Measurements from ENCODE around the gene CFLAR. TPM values are rescaled to one million over a fixed set of nuclear protein-coding genes. Genes with fewer than 3 reads are reported as not detected.

CFLAR gene
- polyA plus RNA-seq, 1 donor from 2014 or later = 1.6 TPM

- Histone ChIP-seq H3K4me2 (ENCODE audit: low read length) (no peak overlapping the region), H3K36me3 (ENCODE audit: insufficient read depth, low read length) (no peaks in the 10 kb centered on the region), H3K4me3 (ENCODE audit: low read length) (no peak overlapping the region), H3F3A (ENCODE audit: insufficient read depth, low read length, poor library complexity, severe bottlenecking) (no peaks in the 10 kb centered on the region), H3K27me3 (ENCODE audit: insufficient read depth, low read depth, low read length) (no peaks in the 10 kb centered on the region), H3K27ac (ENCODE audit: low read length) (no peak overlapping the region), H3K9me3 (ENCODE audit: low read length) (no peaks in the 10 kb centered on the region), H4K20me1 (ENCODE audit: insufficient read depth) (no peaks in the 10 kb centered on the region), H3K9ac (ENCODE audit: low read length) (no peak overlapping the region), H3K9me2 (ENCODE audit: insufficient read depth, low read length) (no peaks in the 10 kb centered on the region), H2AFZ (ENCODE audit: low read depth, low read length) (no peak overlapping the region), H3K79me2 (replicated peaks; ENCODE audit: insufficient read depth, low read length) (no peaks in the 10 kb centered on the region)
- no peak for TF ChIP-seq POLR2AphosphoS5 (IDR thresholded peaks at IDR 0.05)
- TF ChIP-seq RAD21 (conservative IDR thresholded peaks at IDR 0.05) = no peak
- TF ChIP-seq TAF1 (IDR thresholded peaks at IDR 0.05; ENCODE audit: low read depth) = no peak
- TF ChIP-seq MXI1 (conservative IDR thresholded peaks at IDR 0.05; ENCODE audit: poor library complexity, severe bottlenecking) = no peak
- TF ChIP-seq CTCF (IDR thresholded peaks at IDR 0.05; ENCODE audit: poor library complexity, severe bottlenecking) = no peak
- no peak for TF ChIP-seq EZH2 (IDR thresholded peaks at IDR 0.05; ENCODE audit: borderline replicate concordance, insufficient read depth, low read length, poor library complexity, severe bottlenecking)
- no peak for TF ChIP-seq REST (IDR thresholded peaks at IDR 0.05; ENCODE audit: borderline replicate concordance)
- TF ChIP-seq EP300 (conservative IDR thresholded peaks at IDR 0.05; ENCODE audit: poor library complexity, severe bottlenecking) = no peak
- no peak for TF ChIP-seq SMC3 (conservative IDR thresholded peaks at IDR 0.05; ENCODE audit: poor library complexity)
Observed at GRCh38 chr2:201218780-201219179, 102.8 kb downstream of the CFLAR start.

- Histone ChIP-seq H4K20me1 (ENCODE audit: insufficient read depth) (no peaks in the 10 kb centered on the region), H3K4me3 (ENCODE audit: low read length) (no peak overlapping the region), H3K36me3 (ENCODE audit: insufficient read depth, low read length) (no peaks in the 10 kb centered on the region), H3K9me2 (ENCODE audit: insufficient read depth, low read length) (no peaks in the 10 kb centered on the region), H3K9me3 (ENCODE audit: low read length) (no peaks in the 10 kb centered on the region), H3K4me2 (ENCODE audit: low read length) (no peak overlapping the region), H3K79me2 (replicated peaks; ENCODE audit: insufficient read depth, low read length) (no peaks in the 10 kb centered on the region), H3F3A (ENCODE audit: insufficient read depth, low read length, poor library complexity, severe bottlenecking) (no peaks in the 10 kb centered on the region), H3K27me3 (ENCODE audit: insufficient read depth, low read depth, low read length) (no peaks in the 10 kb centered on the region), H2AFZ (ENCODE audit: low read depth, low read length) (no peak overlapping the region), H3K27ac (ENCODE audit: low read length) (no peak overlapping the region), H3K9ac (ENCODE audit: low read length) (no peak overlapping the region)
- TF ChIP-seq TAF1 (IDR thresholded peaks at IDR 0.05; ENCODE audit: low read depth) (no peak), POLR2AphosphoS5 (IDR thresholded peaks at IDR 0.05) (no peak), MXI1 (conservative IDR thresholded peaks at IDR 0.05; ENCODE audit: poor library complexity, severe bottlenecking) (no peak), EP300 (conservative IDR thresholded peaks at IDR 0.05; ENCODE audit: poor library complexity, severe bottlenecking) (no peak), REST (IDR thresholded peaks at IDR 0.05; ENCODE audit: borderline replicate concordance) (no peak), EZH2 (IDR thresholded peaks at IDR 0.05; ENCODE audit: borderline replicate concordance, insufficient read depth, low read length, poor library complexity, severe bottlenecking) (no peak), SMC3 (conservative IDR thresholded peaks at IDR 0.05; ENCODE audit: poor library complexity) (no peak)
Observed at GRCh38 chr2:201219328-201220096, 103.5 kb downstream of the CFLAR start.

Measured in neural cell (in vitro differentiated cells).